ENCODE data around the gene IMPDH1. TPM values are rescaled to one million over a fixed set of nuclear protein-coding genes. Genes with fewer than 3 reads are reported as not detected.
A peak's percentile ranks its signal among the peaks of the same experiment; 100 is the strongest.

IMPDH1 gene
- total and polyA plus RNA-seq, 4 donors, result 2.4 to 11.1 (median 5.2) TPM

- 65% methylated on average over 4 of the region's 4 CpGs for WGBS
These were observed 38.3 kb upstream of the IMPDH1 start for GRCh38 chr7:128447941-128448564.

GRCh38 chr7:128446306-128446705 is 36.5 kb upstream of the IMPDH1 start:
- 64% methylated on average over 5 of the region's 5 CpGs for WGBS
- no peak overlapping the region for H3K4me3 ChIP-seq (ENCODE audit: low read depth in 1 of 3, low read length in 3 of 3)
- no peaks in the 10 kb centered on the region for H3K27me3 ChIP-seq (ENCODE audit: control insufficient read depth in 4 of 4, insufficient read depth in 4 of 4, low read length in 3 of 4)
- H3K9me3 ChIP-seq (ENCODE audit: control insufficient read depth in 4 of 4, low read length in 3 of 4), result no peaks in the 10 kb centered on the region
- no peak for DNase-seq (ENCODE audit: low spot score)
- no peaks in the 10 kb centered on the region for H3K36me3 ChIP-seq (ENCODE audit: control insufficient read depth in 4 of 4, insufficient read depth in 3 of 4, low read depth in 1 of 4, low read length in 3 of 4)
- no peaks in the 10 kb centered on the region for H3K4me1 ChIP-seq (ENCODE audit: control insufficient read depth in 4 of 4, insufficient read depth in 4 of 4, low read length in 3 of 4)
- TF ChIP-seq JUND (IDR thresholded peaks at IDR 0.05) (no peak), GABPA (IDR thresholded peaks at IDR 0.05 in 1 of 2, conservative IDR thresholded peaks at IDR 0.05 in 1 of 2) (no peak), REST (IDR thresholded peaks at IDR 0.05) (no peak), MAX (IDR thresholded peaks at IDR 0.05) (no peak), EGR1 (IDR thresholded peaks at IDR 0.05; ENCODE audit: low read depth in 2 of 2) (no peak), HNF4A (conservative IDR thresholded peaks at IDR 0.05) (no peak), SP1 (IDR thresholded peaks at IDR 0.05) (no peak)
- TF ChIP-seq, protein P1, sequence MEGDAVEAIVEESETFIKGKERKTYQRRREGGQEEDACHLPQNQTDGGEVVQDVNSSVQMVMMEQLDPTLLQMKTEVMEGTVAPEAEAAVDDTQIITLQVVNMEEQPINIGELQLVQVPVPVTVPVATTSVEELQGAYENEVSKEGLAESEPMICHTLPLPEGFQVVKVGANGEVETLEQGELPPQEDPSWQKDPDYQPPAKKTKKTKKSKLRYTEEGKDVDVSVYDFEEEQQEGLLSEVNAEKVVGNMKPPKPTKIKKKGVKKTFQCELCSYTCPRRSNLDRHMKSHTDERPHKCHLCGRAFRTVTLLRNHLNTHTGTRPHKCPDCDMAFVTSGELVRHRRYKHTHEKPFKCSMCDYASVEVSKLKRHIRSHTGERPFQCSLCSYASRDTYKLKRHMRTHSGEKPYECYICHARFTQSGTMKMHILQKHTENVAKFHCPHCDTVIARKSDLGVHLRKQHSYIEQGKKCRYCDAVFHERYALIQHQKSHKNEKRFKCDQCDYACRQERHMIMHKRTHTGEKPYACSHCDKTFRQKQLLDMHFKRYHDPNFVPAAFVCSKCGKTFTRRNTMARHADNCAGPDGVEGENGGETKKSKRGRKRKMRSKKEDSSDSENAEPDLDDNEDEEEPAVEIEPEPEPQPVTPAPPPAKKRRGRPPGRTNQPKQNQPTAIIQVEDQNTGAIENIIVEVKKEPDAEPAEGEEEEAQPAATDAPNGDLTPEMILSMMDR (IDR thresholded peaks at IDR 0.05; ENCODE audit: low read depth, low read length, missing input control), result no peak
- no peak overlapping the region for H3K9ac ChIP-seq (ENCODE audit: low read depth in 1 of 2, low read length in 2 of 2)
- no peak overlapping the region for H3K27ac ChIP-seq (ENCODE audit: low read depth in 1 of 2, low read length in 2 of 2)

More at GRCh38 chr7:128447941-128448564, 38.3 kb upstream of the IMPDH1 start:
- H3K9me3 ChIP-seq (ENCODE audit: control insufficient read depth in 4 of 4, low read length in 3 of 4), result no peaks in the 10 kb centered on the region
- H3K4me1 ChIP-seq (ENCODE audit: control insufficient read depth in 4 of 4, insufficient read depth in 4 of 4, low read length in 3 of 4), result no peaks in the 10 kb centered on the region
- H3K27me3 ChIP-seq (ENCODE audit: control insufficient read depth in 4 of 4, insufficient read depth in 4 of 4, low read length in 3 of 4), result no peaks in the 10 kb centered on the region
- TF ChIP-seq HNF4G (IDR thresholded peaks at IDR 0.05), result no peak
- TF ChIP-seq RXRA (IDR thresholded peaks at IDR 0.05), result peak in 1 of 2 donors; percentile 17
- TF ChIP-seq FOXA1 (IDR thresholded peaks at IDR 0.05), result no peak
- no peak overlapping the region for H3K4me3 ChIP-seq (ENCODE audit: low read depth in 1 of 3, low read length in 3 of 3)
- H3K36me3 ChIP-seq (ENCODE audit: control insufficient read depth in 4 of 4, insufficient read depth in 3 of 4, low read depth in 1 of 4, low read length in 3 of 4), result no peaks in the 10 kb centered on the region
- H3K9ac ChIP-seq (ENCODE audit: low read depth in 1 of 2, low read length in 2 of 2), result no peak overlapping the region
- no peak for DNase-seq (ENCODE audit: low spot score)
- no peak overlapping the region for H3K27ac ChIP-seq (ENCODE audit: low read depth in 1 of 2, low read length in 2 of 2)
